Measurements from ENCODE around the gene IFITM2.
A peak's percentile ranks its signal among the peaks of the same experiment; 100 is the strongest.
"Not testable (repeated sequence)": the region's sequence is repeated elsewhere in the genome, so short reads cannot be mapped to it uniquely, and the experiment has no call there.

IFITM2 gene

DNA sequence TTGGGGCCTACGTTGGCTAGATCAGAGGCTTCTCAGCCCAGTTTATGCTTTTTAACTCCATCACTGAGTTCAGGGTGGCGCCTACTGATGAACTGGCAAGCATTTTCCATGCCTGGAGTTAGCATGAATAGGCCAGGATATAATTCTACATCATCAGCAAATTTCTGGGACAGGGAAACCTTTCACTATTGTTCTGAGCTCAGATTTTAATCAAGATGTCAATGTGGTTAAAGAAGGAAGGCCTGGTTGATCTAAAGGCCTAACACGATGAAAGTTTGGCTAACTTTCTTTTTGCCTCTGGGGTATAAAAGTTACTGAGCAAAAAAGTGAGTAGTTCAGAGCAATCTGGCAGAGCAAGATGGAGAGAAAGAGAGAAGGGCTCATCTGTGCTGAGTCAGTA is 34.7 kb downstream of the IFITM2 start:
- no peak overlapping the region for H3K4me3 ChIP-seq (ENCODE audit: low read length)
- TF ChIP-seq CTCF (IDR thresholded peaks at IDR 0.05; ENCODE audit: insufficient read depth, low read depth, low read length, missing control alignments): no peak
- no peak for DNase-seq (ENCODE audit: low read depth)

- DNase-seq (ENCODE audit: low read depth): no peak
- no peak for TF ChIP-seq CTCF (IDR thresholded peaks at IDR 0.05; ENCODE audit: insufficient read depth, low read depth, low read length, missing control alignments)
- H3K4me3 ChIP-seq (ENCODE audit: low read length): no peak overlapping the region
These were observed 37.4 kb downstream of the IFITM2 start for GRCh38 chr11:344836-345578.

DNA sequence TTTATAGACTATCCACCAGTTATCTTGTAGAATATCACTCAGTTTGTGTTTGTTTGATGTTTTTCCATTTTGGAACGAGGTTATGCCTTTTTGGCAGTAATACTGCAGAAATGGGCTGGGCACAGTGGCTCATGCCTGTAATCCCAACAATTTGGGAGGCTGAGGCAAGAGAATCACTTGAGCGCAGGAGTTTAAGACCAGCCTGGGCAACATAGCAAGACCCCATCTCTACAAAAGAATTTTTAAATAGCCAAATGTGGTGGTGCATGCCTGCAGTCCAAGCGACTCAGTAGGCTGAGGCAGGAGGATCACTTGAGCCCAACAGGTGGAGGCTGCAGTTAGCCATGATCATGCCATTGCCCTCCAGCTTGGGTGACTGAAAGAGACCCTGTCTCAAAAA is 38.9 kb downstream of the IFITM2 start:
- TF ChIP-seq CTCF (IDR thresholded peaks at IDR 0.05; ENCODE audit: insufficient read depth, low read depth, low read length, missing control alignments): no peak
- no peak overlapping the region for H3K4me3 ChIP-seq (ENCODE audit: low read length)
- DNase-seq (ENCODE audit: low read depth): no peak

DNA sequence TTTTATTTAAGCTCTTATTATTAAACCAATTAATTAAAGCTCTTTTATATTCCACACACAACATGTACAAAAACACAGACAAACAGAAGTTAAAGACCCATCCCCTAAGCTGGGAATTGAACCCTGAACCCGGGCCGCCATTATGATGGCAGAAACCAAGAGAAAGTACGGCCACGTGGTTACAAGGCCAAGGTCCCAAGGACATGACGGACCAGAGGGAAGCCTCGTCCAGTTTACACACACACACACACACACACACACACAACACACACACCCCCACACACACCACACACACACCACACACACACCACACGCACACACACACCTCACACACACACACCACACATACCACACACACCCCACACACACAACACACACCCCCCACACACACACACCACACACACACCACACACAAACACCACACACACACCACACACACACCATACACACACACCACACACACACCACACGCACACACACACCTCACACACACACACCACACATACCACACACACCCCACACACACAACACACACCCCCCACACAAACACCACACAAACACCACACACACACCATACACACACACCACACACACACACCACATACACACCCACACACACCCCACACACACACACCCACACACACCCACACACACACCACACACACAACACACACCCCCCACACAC is 41.8 kb downstream of the IFITM2 start:
- not testable (repeated sequence) for H3K4me3 ChIP-seq (ENCODE audit: low read length); DNase-seq (ENCODE audit: low read depth)

DNA sequence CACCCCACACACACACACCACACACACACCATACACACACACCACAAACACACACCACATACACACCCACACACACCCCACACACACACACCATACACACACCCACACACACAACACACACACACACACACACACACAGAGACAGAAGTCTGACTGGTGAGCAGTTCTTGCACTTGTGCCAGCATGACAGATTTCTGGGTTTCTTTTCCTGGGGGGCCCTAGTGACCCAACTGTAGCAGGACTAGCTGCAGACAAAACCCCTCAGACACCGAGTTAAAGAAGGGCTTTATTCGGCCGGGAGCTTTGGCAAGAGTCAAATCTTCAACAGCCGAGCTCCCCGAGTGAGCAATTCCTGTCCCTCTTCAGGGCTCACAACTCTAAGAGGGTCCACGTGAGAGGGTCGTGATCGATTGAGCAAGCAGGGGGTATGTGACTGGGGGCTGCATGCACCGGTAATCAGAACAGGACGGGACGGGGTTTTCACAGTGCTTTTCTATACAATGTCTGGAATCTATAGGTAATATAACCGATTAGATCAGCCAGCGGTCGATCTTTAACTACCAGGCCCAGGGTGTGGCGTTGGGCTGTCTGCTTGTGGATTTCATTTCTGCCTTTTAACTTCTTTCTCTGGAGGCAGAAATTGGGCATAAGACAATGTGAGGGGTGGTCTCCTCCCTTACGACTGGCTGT is 42.6 kb downstream of the IFITM2 start:
- DNase-seq (ENCODE audit: low read depth); H3K4me3 ChIP-seq (ENCODE audit: low read length): not testable (repeated sequence)

- H3K4me3 ChIP-seq (ENCODE audit: low read length): no peak overlapping the region
- peak; percentile 82 for DNase-seq (ENCODE audit: low read depth)
- no peak for TF ChIP-seq CTCF (IDR thresholded peaks at IDR 0.05; ENCODE audit: insufficient read depth, low read depth, low read length, missing control alignments)
These were observed 43.2 kb downstream of the IFITM2 start for GRCh38 chr11:350723-351255.

DNA sequence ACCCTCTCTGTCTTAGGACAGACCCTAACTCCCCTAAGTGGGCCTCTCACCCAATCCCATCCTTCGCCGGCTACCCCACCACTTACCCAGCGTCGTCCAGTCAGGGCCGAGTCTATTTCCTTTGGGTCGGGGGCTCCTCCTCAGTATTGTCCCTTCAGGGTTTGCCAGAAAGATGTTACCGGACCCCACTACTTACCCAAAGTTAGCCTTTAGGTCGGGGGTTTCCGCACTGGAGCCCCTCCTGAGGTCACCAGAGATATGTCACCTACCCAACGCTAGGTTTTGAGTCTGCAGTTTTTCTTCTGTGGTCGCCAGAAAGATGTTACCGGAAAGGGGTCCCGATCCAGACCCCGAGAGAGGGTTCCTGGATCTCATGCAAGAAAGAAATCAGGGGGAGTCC is 43.8 kb downstream of the IFITM2 start:
- no peak for TF ChIP-seq CTCF (IDR thresholded peaks at IDR 0.05; ENCODE audit: insufficient read depth, low read depth, low read length, missing control alignments)
- H3K4me3 ChIP-seq (ENCODE audit: low read length): no peak overlapping the region
- DNase-seq (ENCODE audit: low read depth): no peak
